Liver (tissue), 2 donors: ENCODE results near the gene LURAP1L.

Experiments used
- YY1 ChIP-seq: IDR thresholded peaks from 2 replicates; pipeline ENCODE4 v1.6.1; 2016; ENCODE audit warnings: antibody characterized with exemption, mild to moderate bottlenecking
- TF ChIP-seq, protein P1 (sequence below): fragments of 150-350 bp; IDR thresholded peaks from 2 replicates; pipeline ENCODE4 v1.5.1; 2017; ENCODE audit warnings: improper control_type of control experiment, low read depth, low read length; ENCODE audit not compliant: missing input control
- donor health status: healthy.

GRCh38 chr9:12819436-12820185 is 44.8 kb downstream of the LURAP1L start:
- TF ChIP-seq, protein P1, sequence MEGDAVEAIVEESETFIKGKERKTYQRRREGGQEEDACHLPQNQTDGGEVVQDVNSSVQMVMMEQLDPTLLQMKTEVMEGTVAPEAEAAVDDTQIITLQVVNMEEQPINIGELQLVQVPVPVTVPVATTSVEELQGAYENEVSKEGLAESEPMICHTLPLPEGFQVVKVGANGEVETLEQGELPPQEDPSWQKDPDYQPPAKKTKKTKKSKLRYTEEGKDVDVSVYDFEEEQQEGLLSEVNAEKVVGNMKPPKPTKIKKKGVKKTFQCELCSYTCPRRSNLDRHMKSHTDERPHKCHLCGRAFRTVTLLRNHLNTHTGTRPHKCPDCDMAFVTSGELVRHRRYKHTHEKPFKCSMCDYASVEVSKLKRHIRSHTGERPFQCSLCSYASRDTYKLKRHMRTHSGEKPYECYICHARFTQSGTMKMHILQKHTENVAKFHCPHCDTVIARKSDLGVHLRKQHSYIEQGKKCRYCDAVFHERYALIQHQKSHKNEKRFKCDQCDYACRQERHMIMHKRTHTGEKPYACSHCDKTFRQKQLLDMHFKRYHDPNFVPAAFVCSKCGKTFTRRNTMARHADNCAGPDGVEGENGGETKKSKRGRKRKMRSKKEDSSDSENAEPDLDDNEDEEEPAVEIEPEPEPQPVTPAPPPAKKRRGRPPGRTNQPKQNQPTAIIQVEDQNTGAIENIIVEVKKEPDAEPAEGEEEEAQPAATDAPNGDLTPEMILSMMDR, result peak; percentile 64
- TF ChIP-seq YY1, result no peak
